OCI-LY7 (cell line): ENCODE data around the gene TMED1. TPM values are rescaled to one million over a fixed set of nuclear protein-coding genes. Genes with fewer than 3 reads are reported as not detected.

Experiments used
- BruUV-seq: library from RNA; stranded (reverse); fragments of 400-500 nt; replicated peaks from 2 replicates; lab custom pipeline; 2021; lab: Mats Ljungman, UMichigan
- CTCF ChIA-PET: fragments of 300-600 bp; sonication (Branson Sonifier 250); formaldehyde crosslinking; loops from one replicate; lab custom pipeline; 2022; ENCODE audit warnings: antibody characterized with exemption; ENCODE audit not compliant: unreplicated experiment; lab: Charles Lee
- POLR2A ChIA-PET: fragments of 300-600 bp; sonication (Branson Sonifier 250); formaldehyde crosslinking; loops from one replicate; lab custom pipeline; 2022; ENCODE audit warnings: antibody characterized with exemption; lab: Charles Lee
- DNase-seq: peaks from one replicate; pipeline ENCODE4 v3.0.0-alpha.2; 2015; ENCODE audit warnings: low spot score
- H2AFZ ChIP-seq: fragments of 200-600 bp; sonication (generic), shearing (Covaris generic); 2 replicates; pipeline ENCODE4 v1.6.1; 2014; ENCODE audit warnings: mild to moderate bottlenecking, antibody characterized with exemption, low read length, moderate library complexity
- H3K27ac ChIP-seq: fragments of 200-600 bp; sonication (generic); 2 replicates; pipeline ENCODE4 v1.5.1; 2014; ENCODE audit warnings: mixed run types, low read depth, mild to moderate bottlenecking, moderate library complexity, low read length, inconsistent platforms; ENCODE audit not compliant: poor library complexity, severe bottlenecking
- H3K36me3 ChIP-seq: fragments of 200-600 bp; sonication (generic); 2 replicates; pipeline ENCODE4 v1.6.1; 2014; ENCODE audit warnings: mild to moderate bottlenecking, antibody characterized with exemption, low read length, moderate library complexity, mixed read lengths; ENCODE audit not compliant: insufficient read depth
- H3K4me1 ChIP-seq: fragments of 200-600 bp; sonication (generic); 2 replicates; pipeline ENCODE4 v1.5.1; 2014; ENCODE audit warnings: mild to moderate bottlenecking, low read length; ENCODE audit not compliant: insufficient read depth, poor library complexity, severe bottlenecking
- H3K4me2 ChIP-seq: fragments of 200-600 bp; sonication (generic); 2 replicates; pipeline ENCODE4 v1.6.1; 2014; ENCODE audit warnings: mild to moderate bottlenecking, low read length
- H3K4me3 ChIP-seq: fragments of 200-600 bp; sonication (generic); 2 replicates; pipeline ENCODE4 v1.5.1; 2014; ENCODE audit warnings: mild to moderate bottlenecking, low read depth, low read length; ENCODE audit not compliant: poor library complexity, severe bottlenecking
- H3K79me2 ChIP-seq: fragments of 200-600 bp; sonication (generic); 2 replicates; pipeline ENCODE4 v1.6.1; 2016; ENCODE audit warnings: low read depth, mild to moderate bottlenecking, low read length, moderate library complexity, mixed read lengths; ENCODE audit not compliant: insufficient read depth
- H3K9me2 ChIP-seq: fragments of 200-600 bp; sonication (generic); 2 replicates; pipeline ENCODE4 v1.6.1; 2016; ENCODE audit warnings: mild to moderate bottlenecking, low read length, mixed read lengths; ENCODE audit not compliant: insufficient read depth
- H3K9me3 ChIP-seq: fragments of 200-600 bp; sonication (generic); 2 replicates; pipeline ENCODE4 v1.6.1; 2014; ENCODE audit warnings: mild to moderate bottlenecking, mixed run types, low read length, mixed read lengths
- H4K20me1 ChIP-seq: fragments of 200-600 bp; sonication (generic); 2 replicates; pipeline ENCODE4 v1.6.1; 2014; ENCODE audit warnings: mild to moderate bottlenecking, antibody characterized with exemption, low read length, moderate library complexity, mixed read lengths; ENCODE audit not compliant: insufficient read depth
- CTCF ChIP-seq: fragments of 200-600 bp; sonication (generic); conservative IDR thresholded peaks from 2 replicates; pipeline ENCODE4 v1.5.1; 2014; ENCODE audit warnings: mild to moderate bottlenecking, antibody characterized with exemption, low read length, moderate library complexity, mixed read lengths
- EZH2phosphoT487 ChIP-seq: fragments of 200-600 bp; sonication (generic); IDR thresholded peaks from 2 replicates; pipeline ENCODE4 v1.6.1; 2018; ENCODE audit warnings: low read depth, borderline replicate concordance, mild to moderate bottlenecking, mixed run types, antibody characterized with exemption, low read length, moderate library complexity, mixed read lengths
- intact Hi-C: fragments of 100-400 bp; cut with micrococcal nuclease; formaldehyde crosslinking; loops from one replicate; pipeline ENCODE4 v1.10.0; 2022; ENCODE audit not compliant: unreplicated experiment
- total RNA-seq, 2 experiments: library from RNA; depleted of rRNA in 1 of 2; stranded (reverse); fragments of >200 nt in 1 of 2; shearing (Covaris generic) in 1 of 2; gene quantifications; 2 replicates each; pipeline ENCODE4 v1.2.3, GENCODE V29; 2014 to 2022

TMED1 gene
- total RNA-seq, 2 experiments from 2014 or later = 13.2 to 22.5 TPM

- H3K9me3 ChIP-seq = no peaks in the 10 kb centered on the region
- H3K4me3 ChIP-seq = no peak overlapping the region
- TF ChIP-seq CTCF (no peak), EZH2phosphoT487 (no peak)
- no peaks in the 10 kb centered on the region for H3K9me2 ChIP-seq
- H3K79me2 ChIP-seq = no peaks in the 10 kb centered on the region
- H3K4me1 ChIP-seq = peaks cover 5% of the 10 kb centered on the region
- H3K4me2 ChIP-seq = no peak overlapping the region
- no peak overlapping the region for H2AFZ ChIP-seq
- no peak for DNase-seq
- ChIA-PET POLR2A (interaction anchor here (0.7 kb wide), 2 partner anchors 11 to 25 kb away, joined by 3 read pairs; no protein-coding TSS in a partner anchor), CTCF (interaction anchor here (1.3 kb wide), 1 partner anchor 10 kb away, joined by 4 read pairs; no protein-coding TSS in a partner anchor)
- no TSS peak for BruUV-seq
- no peak overlapping the region for H3K27ac ChIP-seq
- no peaks in the 10 kb centered on the region for H3K36me3 ChIP-seq
- intact Hi-C loops = no loop called here
- H4K20me1 ChIP-seq = no peaks in the 10 kb centered on the region
Measured at GRCh38 chr19:10854350-10855089, 18.5 kb upstream of the TMED1 start.

GRCh38 chr19:10852941-10853340 is 16.9 kb upstream of the TMED1 start:
- DNase-seq = no peak
- Histone ChIP-seq H3K4me1 (peaks cover 4% of the 10 kb centered on the region), H3K27ac (no peak overlapping the region), H3K9me3 (no peaks in the 10 kb centered on the region), H2AFZ (no peak overlapping the region), H3K4me3 (no peak overlapping the region), H3K36me3 (no peaks in the 10 kb centered on the region), H3K79me2 (no peaks in the 10 kb centered on the region), H3K9me2 (no peaks in the 10 kb centered on the region), H3K4me2 (no peak overlapping the region), H4K20me1 (no peaks in the 10 kb centered on the region)
- CTCF ChIA-PET = interaction anchor here (1.1 kb wide), 1 partner anchor 17 kb away, joined by 3 read pairs; the partner anchor contains the start of gene TMED1
- BruUV-seq = no TSS peak
- TF ChIP-seq EZH2phosphoT487 (no peak), CTCF (no peak)
- POLR2A ChIA-PET = no interaction called here
- intact Hi-C loops = no loop called here
